Fibroblast of gingiva (primary cell): Measurements from ENCODE around the gene RBP5.

Source experiments
- DNase-seq: peaks from one replicate; pipeline ENCODE4 v3.0.0-alpha.2; 2011; ENCODE audit warnings: low read depth

The RBP5 gene

DNA sequence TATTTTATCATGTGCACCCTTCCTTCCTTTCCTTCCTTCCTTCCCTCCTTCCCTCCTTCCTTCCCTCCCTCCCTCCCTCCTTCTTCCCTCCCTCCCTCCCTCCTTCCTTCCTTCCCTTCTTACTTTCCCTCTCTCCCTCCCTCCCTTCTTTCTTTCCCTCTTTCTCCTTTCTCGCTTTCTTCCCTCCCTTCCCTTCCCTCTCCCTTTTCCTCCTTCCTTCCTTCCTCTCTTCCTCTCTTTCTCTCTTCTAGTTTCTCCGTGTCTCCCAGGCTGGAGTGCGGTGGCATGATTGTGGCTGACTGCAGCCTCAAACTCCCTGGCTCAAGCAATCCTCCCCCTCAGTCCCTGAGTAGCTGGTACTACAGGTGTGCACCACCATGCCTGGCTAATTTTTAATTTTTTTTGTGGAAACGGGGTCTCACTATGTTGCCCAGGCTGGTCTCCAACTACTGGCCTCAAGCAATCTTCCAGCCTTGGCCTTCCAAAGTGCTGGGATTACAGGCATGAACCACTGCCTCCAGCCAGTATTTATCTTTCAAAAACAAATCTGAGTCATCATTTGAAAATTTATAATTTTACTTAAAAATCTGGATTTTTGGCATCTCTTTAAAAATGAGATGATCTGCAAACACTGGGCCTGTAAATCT is 27.5 kb downstream of the RBP5 start:
- no peak for DNase-seq

DNA sequence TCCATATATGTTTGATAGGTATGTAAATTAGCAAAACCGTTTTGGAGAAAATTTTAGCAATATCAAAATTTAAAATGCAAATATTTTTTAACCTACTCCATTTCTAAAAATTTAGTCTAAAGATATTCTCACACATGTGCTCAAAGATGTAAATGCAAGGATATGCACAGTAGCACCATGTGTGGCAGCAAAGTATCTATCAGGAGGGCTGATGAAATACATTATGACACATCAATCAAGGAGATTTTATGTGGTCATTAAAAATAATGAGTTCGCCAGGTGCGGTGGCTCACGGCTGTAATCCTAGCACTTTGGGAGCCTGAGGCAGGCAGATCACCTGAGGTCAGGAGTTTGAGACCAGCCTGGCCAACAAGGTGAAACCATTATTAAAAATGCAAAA is 28.4 kb downstream of the RBP5 start:
- DNase-seq = no peak

DNA sequence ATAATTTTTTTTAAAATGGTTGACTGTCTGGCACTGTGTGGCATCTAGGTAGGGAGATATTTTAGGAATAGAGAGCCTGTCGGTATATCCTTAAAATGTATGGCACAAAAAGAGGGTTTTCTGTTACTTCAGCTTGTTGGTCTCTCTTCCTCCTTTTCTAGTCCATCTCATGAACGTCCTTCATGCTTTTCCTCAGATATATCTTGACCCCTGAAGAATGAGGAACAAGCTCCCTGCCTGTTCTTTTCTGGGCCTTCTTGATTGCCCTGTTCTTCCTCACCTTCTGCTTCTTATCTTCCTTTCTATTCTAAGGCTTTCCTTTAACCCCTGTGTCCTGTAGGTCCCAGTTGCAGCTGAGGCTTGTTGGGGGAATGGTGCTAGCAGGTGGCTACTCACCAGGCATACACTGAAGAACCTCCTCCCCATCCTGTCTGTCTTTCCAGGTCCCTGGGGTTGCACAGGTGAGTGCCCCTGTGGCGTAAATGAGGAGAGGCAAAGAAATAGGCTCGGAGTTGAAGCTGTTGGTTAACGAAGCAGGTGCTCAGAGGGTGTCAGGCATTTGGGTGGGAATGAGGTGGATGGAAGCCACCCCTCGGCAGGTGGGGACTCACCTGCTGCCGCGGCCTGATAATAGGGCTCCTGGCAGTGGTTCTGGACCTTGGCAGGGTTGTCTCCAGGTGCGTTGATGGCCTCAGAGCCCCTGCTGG is 29.2 kb downstream of the RBP5 start:
- DNase-seq = no peak

DNA sequence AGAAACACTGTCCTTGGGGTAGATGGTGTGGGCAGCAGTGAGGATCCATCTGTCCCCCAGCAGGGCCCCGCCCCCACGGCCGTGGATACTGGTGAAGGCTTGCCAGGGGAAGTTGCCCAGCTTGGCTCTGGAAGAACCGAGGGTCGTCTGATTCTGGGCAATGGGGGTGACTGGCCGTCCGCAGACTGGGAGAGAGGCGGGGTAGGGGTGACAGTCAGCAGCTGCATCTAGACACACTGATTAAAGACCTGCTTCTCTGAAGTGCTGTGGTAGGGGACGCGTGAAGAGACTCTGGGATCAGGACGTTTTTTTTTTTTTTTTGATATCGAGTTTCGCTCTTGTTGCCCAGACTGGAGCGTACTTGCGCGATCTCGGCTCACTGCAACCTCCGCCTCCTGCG is 31.7 kb downstream of the RBP5 start:
- peak; percentile 32 for DNase-seq

DNA sequence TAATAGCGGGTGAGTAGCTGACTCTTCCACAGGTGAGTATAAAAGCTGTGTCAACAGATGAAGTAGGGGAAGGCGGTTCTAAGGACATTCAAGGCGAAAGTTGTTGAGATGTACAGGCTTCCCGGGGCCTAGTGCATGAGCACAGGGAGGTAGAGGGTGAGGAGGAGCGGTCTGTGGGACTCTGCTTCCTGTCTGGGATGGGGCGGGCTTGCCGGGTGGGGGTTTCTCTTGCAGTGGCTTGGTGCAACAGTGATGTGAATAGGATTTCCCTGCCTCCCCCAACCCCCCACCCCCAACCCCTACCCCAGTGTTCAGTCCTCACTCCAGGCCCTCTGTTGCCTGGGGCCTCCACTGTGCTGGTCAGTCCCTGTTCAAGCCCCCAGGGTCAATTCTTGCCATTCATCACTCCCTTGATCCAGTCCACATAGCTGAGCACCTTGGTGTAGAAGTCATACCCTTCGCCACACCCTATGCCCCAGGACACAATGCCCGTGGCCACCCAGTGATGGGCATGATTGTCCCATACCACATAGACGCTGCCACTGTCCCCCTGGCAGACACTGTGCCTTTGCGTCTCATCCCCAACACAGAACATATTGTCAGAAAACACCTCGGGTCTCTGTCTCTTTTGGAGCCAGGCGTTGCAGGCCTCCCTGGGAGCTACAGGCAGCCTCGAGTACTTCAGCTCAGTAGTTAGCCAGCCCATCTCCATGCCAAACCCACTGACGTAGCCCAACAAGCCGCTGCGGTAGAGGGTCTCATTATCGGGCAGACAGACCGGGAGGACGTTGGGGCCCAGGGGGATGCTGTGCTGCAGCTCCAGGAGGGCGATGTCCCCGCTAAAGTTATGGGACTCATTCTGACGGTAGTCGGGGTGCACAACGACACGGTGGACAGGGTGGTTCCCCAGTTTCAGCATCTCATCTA is 32.4 kb downstream of the RBP5 start:
- no peak for DNase-seq

DNA sequence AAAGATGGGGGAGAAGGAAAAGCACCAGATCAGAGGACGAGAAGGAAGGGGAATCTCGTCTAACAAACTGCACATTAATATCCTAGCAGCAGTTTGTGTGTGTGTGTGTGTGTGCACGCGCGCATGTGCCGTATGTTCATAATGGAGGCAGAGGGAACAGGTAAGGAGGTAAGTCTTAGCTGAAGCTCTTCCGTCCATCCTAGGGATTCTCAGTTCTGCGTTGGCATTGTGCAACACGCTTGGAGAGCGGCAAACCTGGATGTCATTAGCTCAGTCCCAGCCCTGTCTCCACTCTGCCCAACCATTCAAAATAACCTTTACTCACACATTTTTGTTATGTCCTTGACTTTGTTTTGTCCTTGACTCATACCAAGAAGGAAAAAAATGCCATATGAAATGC is 34.8 kb downstream of the RBP5 start:
- peak; percentile 74 for DNase-seq

DNA sequence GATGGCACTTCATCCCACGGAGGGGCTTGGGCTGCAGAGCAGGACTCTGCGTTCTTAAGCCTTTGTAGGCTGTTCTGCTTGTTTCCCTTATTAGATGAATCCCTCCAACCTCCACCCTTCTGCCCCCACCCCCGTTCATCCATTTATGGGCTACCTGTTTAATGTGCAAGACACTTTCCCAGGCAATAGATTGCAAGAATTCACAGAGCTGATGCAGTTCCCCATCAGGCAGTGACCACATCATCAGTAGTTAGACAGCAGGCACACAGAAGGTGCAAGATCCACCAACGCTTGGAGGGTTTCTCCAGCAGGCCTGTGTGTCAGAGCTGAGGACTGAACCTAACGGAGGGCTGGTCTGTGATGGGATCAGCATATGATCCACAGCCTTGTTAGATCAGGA is 35.2 kb downstream of the RBP5 start:
- DNase-seq = no peak

DNA sequence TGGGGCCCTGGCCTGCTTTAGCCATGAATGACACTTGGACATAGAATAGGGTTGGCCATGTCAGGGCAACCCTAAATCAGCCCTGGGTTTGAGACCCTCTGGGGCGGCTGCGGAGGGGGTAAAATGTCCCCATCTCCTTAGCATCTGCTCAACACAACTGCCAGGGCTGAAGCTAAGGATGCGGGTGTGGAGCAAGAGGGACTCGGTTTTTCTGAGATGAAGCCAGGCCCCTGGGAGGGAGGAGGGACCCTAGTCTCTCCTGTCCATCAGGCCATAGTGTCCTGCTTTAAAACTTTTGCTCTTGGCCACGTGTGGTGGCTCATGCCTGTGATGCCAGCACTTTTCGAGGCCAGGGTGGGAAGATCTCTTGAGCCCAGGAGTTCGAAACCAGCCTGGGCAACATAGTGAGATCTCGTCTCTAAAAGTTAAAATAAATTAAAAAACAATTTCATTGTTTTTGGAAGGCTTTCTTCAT is 35.7 kb downstream of the RBP5 start:
- no peak for DNase-seq

DNA sequence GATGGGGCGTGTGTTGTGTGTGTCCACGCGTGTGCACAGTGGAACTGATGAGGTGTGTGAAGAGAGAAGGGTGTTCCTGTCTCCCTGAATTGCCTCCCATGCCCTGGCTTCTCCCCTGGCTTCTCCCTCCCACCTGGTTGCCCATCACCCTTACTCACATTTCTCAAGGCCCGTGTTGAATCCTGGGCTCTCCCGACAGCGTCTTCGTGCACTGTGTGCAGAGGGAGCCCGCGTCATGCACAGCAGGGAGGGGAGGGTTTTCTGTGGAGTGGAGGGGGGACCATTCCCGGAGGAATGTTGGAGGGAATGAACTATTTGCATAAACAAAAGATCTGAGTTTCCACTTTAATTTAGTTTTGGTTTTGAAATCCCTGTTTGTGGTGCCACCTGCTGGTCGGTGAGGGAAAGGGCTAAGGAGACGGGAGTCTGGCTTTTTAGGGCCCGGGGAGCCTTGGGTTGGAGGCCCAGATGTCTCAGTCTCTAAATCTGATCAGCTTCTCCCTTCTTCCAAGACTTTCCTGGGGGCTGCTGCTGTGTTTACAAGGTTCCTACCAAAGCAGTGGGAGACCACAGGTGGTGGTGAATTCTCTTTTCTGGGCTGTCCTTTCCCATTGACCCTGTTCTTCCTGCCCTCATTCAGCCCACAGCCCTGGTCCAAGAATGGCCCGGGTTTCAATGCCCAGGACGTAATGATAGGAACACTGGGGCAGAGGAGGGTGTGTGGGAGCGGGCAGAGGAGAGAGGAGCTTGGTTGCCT is 36.3 kb downstream of the RBP5 start, which contains the start of gene C1R:
TSS of gene C1R (minus strand) at position 217 of the 757 bp plus-strand sequence. CDS start at position 160, 57 bp downstream.
- peak; percentile 92 for DNase-seq

DNA sequence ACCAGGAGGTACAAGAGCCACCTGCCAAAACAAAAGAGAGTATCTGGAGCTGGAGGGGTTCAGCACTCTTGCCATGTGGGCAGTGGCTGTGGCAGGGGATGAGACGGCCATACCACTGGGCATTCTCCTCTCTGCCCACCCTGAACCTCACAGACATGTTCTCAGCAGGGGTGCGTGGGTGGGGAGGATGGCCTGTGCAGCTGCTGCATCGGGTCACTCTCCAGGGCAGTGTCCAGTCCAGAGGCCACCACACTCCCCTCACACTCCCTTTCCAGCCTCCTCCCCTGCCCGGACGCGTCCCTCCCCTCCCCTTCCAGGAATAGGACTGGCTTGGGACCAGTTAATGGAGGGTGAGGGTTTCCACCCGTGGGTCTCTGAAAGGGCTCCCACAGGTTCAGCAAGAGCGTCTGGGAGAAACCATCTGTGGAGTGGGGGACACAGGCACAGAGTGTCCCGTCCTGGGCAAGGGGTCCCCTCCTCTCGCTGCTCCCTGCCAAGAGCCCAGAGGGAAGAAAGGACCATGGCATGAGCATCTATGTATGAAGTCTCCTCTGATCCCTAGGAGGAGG is 36.9 kb downstream of the RBP5 start:
- DNase-seq = peak; percentile 39

DNA sequence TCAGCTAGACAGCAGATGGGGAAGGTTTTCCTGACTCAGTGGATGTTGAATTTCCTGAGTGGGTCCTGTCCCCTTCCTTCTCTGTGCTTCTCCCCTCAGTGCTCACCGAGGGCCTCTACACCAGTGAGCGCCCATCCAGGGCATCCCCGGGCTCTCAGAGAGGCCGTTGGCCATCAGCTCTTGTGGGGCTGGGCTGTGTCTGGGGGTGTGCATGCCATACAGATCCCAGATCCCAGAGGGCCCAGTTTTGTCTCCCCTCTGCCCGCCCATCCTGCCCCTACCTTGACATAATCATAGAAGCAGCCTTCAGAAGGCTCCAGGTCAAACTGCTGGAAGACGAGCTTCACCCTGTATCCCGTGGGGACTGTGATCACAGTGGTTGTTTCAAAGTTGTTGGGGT is 37.5 kb downstream of the RBP5 start:
- DNase-seq = no peak

DNA sequence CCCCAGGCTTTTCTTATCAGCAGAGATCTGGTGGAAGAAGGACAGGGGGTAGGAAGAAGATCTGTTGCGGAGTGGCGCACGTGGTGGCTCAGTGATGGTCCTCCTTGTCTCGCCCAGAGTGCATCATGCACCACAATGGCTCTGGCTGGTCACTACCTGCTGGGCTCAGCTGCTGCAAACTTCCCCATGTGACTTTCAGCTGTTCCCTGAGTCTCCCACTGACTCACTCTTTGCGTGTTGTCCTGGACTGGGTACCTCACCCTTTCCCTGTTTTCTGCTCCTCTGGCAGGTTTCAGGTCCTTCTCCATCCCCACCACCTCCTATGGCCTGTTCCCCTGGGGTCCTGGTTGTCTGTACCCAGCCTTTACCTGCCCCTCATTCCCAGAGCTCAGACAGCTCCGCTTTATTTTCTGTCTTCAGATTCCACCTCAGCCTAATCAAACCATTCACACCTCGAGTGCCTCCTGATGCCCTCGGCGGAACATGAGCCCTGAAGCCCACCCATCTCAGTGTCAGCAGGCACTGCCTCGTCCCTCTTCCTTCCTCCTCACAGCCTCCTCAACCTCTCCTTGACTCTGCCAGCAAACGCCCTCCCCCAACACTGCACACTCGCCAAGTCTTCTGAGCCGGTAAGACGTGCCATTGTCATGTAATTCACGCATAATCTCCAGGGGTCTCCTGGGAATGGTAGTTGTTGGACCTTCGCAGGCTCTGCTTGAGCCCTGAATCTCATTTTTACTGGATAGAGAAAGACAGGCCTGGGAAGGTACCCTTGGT is 38.3 kb downstream of the RBP5 start:
- DNase-seq = no peak

DNA sequence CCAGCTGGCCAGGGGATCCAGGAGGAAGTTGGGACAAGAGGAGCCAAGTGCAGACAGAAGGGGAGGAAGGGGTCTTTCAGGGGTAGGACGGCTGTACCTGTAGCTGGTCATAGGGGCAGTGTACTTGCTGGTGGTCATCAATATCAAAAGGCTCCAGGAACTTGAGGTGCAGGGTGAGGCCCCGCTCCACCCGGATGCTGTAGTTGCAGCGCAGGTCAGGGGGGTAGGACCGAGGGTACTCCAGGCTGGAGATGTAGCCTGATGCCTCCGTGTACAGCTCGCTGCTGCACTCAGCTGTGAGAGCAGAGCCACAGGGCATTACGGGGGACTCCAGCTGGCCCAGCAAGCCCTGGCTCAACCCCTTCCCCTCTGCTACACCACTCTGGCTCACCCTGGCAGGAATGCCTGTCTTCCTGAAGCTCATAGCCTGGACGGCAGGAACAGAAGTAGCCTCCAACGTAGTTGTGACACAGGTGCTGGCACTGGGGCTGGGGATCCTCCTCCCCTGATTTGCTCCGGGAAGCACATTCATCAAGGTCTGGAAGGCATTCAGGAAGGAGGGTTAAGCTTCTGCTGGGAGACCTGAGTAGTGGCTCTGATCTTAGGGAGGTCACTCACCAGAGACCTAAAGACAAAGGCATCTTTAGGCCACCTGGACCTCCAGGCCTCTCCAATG is 39.4 kb downstream of the RBP5 start:
- no peak for DNase-seq

DNA sequence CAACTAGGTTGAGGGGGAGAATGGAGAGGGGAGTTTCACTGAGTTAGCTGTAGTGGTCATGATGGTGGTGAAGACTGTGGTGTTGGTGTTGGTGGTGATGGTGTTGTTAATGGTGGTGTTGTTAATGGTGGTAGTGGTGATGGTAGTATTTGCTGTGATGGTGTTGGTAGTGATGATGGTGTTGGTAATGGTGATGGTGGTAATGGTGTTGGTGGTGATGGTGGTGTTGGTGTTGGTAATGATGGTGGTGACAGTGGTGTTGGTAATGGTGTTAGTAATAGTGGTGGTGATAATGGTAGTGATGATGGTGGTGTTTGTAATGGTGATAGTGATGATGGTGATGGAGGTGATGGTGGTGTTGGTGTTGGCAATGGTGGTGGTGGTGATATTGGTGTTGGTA is 45.6 kb downstream of the RBP5 start:
- no peak for DNase-seq

DNA sequence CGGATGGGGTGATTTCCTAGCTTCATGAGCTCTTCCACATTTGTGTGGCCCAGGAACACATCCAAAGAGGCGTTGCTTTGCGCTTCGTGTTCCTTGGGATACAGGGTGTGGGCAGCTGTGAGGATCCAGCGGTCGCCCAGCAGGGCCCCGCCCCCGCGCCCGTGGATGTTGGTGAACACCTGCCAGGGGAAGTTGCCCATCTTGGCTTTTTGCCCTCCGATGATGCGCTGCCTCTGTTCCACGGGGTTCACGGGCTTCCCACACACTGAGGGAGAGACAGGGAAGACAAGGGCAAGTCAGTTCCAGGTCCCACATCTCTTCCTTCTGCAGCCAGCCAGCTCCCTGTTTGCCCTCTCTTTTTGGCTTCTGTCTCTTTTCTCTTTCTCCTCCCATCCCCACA is 47.7 kb downstream of the RBP5 start:
- no peak for DNase-seq

DNA sequence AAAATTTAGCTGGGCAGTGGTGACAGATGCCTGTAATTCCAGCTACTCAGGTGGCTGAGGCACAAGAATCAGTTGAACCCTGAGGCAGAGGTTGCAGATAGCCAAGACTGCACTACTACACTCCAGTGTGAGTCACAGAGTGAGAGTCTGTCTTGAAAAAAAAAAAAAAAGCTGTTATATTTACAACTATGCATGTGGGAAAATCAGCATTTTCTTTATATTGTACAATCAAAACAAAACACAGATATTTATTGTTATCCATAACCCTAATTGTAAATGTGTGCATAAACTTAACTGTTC is 48.9 kb downstream of the RBP5 start:
- DNase-seq = no peak

DNA sequence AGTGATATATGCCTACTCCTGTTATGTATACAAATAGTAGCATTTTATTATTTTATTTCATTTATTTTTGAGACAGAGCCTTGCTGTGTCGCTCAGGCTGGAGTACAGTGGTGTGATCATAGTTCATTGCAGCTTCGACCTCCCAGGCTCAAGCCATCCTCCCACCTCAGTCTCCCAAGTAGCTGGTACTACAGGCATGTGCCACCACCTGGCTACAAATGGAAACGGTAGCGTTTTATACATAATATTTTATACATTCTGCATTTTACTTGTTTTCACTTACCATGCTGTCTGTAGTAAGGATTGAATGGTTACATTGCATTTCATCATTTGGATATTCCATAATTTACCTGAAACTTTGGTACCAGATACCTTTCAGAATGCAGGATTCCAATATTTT is 50.5 kb downstream of the RBP5 start:
- DNase-seq = no peak

DNA sequence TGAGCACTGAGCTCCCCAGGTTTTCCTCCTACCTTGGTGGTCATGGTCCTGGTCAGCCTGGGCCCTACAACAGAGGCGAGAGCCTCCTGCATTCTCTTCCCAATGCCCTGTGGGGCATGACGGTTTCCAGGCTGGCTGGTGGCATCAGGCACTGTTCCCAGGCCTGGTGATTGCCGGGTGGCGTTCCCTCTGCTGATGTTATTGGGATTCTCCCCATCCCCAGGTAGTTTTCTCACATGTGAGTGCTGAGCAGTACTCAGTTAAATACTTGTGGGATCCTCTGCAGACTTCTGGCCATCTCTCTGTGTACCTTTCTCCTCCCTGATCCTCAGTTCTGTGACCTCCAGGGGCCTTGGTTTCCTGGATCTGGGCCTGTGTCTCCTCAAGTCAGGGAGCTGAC is 52.2 kb downstream of the RBP5 start:
- no peak for DNase-seq

DNA sequence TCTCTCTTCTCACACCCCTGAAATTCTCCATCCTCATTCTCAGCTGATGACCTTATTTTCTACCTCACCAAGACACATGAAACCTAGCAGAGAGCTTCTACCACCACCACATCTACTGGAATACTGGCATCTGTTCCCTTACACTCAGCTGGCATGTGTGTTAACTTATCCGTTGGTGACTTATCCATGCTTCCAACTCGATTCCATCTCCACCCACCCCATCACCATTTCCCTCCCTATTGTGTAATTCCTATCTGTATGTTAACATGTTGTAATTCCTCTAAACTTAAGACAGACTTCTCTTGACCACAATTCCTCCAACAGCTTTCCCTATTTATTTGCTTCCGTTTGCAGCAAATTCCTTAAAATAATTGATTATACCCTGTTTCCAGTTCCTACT is 52.8 kb downstream of the RBP5 start:
- peak; percentile 90 for DNase-seq

DNA sequence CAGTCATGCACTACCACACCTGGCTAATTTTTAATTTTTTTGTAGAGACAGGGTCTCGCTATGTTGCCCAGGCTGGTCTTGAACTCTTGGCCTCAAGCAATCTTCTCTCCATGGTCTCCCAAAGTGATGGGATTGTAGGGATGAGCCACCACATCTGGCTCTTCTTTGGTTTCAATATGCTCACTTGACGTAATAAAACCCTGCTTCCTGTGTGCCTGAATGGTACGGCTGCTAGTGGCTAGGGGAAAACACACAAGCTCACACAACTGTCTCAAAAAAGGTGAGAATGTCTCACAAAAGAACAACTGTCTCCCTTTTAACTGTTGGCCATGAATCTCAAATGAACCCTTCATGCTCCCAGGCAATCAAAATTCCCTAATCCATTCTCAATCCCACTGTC is 53.2 kb downstream of the RBP5 start:
- peak; percentile 19 for DNase-seq
